GM12875 (cell line): ENCODE measurements around the gene GCH1.
"Not testable (repeated sequence)": the region's sequence is repeated elsewhere in the genome, so short reads cannot be mapped to it uniquely, and the experiment has no call there.

Experiments
- H3K4me3 ChIP-seq: one replicate; pipeline ENCODE4 v1.5.1; 2011; ENCODE audit warnings: low read depth, low read length, control low read depth
- CTCF ChIP-seq: IDR thresholded peaks from 2 replicates; pipeline ENCODE4 v1.5.1; 2011; ENCODE audit warnings: low read depth, mild to moderate bottlenecking, control low read depth, inconsistent platforms, low read length, moderate library complexity, borderline replicate concordance; ENCODE audit not compliant: insufficient read depth

The GCH1 gene

DNA sequence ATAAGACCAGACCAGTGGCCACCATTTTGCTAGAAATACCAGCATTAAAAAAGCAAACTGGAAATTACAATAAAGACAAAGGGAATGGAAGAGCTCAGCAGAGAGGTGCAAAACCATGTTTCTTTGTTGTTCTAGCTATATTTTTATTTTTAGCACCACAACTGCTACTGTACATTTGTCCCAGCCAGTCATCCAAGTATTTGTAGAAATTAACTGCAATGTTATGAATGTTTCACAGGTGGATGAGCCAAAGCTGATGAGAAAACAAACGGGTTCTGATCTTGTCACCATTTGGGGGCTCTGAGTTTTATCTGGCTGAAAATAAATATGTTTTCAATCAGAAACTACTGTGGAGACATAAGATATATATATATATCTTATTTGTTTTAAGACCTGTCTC lies 24.9 kb upstream of the GCH1 start:
- TF ChIP-seq CTCF: no peak
- no peak overlapping the region for H3K4me3 ChIP-seq

- H3K4me3 ChIP-seq: not testable (repeated sequence)
Measured at GRCh38 chr14:54926570-54926969, 23.9 kb upstream of the GCH1 start.

- TF ChIP-seq CTCF: no peak
- no peak overlapping the region for H3K4me3 ChIP-seq
Measured at GRCh38 chr14:54922598-54922997, 20.0 kb upstream of the GCH1 start.

DNA sequence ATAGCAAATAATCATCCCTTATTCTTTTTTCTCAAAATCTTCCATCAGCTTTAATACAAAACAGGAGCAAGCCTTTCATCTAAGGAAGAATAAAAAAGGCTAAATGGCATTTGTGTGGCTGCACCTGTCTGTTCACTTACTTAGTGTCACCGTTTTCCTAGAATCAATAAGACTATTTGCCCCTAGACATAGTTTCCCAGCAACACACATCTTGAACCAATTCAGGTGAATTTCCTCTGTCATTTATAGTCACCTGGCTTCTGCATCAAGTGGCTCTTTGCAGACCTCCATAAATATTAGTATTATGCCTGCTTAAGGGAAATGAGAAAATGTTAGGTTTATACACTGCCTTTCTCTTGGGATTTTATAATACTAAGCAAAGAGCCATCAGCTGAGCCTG lies 17.4 kb upstream of the GCH1 start:
- H3K4me3 ChIP-seq: no peak overlapping the region
- TF ChIP-seq CTCF: no peak

GRCh38 chr14:54919330-54919729 lies 16.7 kb upstream of the GCH1 start:
- TF ChIP-seq CTCF: no peak
- H3K4me3 ChIP-seq: no peak overlapping the region

DNA sequence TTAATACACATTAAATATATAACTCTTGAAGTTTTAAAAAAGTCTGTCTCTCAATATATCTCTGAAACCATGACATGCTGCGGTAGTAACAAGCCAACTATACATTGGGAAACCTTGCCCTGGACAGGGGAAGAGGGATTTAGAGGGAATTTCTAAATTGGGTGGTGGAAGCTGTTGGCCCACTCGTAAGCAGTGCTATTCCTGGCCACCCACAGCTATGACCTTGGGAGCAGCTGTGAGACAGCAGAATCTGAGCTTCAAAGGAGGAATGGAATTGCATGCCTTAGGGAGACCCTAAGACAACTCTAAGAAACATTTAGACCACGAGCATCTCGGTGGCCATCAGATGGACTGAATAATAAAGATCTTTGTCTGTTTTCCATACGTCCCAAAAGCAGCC lies 15.8 kb upstream of the GCH1 start:
- no peak for TF ChIP-seq CTCF
- no peak overlapping the region for H3K4me3 ChIP-seq

GRCh38 chr14:54916101-54916500 lies 13.5 kb upstream of the GCH1 start:
- H3K4me3 ChIP-seq: no peak overlapping the region
- TF ChIP-seq CTCF: no peak
